NCI-H2081 (cell line): ENCODE results near the gene MAN2A2.

Source experiments
- DNase-seq, 2 experiments: peaks; one replicate each; lab custom pipeline; 2025; lab: John Stamatoyannopoulos, UW

Gene MAN2A2

GRCh38 chr15:90946538-90946937 is 43.4 kb downstream of the MAN2A2 start:
- no peak for DNase-seq

DNA sequence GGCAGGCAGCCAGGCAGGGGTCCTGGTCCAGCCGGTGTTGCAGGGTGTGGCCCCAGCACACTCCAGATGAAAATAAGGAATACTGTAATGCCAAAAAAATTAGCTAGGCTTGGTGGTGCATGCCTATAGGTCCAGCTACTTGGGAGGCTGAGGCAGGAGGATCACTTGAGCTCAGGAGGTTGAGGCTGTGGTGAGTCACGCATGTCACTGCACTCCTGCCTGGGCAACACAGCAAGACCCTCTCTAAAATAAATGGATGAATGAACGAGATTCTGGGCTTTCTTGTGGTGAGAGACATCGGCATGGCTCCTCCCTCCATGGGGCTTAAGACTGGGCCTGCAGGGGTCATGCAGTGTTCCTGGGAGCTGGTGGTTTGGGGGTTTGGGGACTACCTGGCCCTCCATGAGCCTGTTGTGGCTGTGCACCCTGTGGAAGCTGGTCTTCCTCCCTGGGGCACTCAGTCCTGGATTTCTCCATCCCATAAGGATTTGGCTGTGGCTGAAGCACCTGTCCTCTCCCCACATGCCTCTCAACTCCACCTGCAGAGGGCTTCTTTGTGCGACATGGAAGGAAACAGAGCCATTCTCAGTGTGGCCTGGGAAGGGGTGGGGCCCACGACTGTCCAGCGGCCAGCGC is 44.0 kb downstream of the MAN2A2 start:
- DNase-seq: no peak

GRCh38 chr15:90947577-90948357 is 44.7 kb downstream of the MAN2A2 start:
- DNase-seq: no peak

DNA sequence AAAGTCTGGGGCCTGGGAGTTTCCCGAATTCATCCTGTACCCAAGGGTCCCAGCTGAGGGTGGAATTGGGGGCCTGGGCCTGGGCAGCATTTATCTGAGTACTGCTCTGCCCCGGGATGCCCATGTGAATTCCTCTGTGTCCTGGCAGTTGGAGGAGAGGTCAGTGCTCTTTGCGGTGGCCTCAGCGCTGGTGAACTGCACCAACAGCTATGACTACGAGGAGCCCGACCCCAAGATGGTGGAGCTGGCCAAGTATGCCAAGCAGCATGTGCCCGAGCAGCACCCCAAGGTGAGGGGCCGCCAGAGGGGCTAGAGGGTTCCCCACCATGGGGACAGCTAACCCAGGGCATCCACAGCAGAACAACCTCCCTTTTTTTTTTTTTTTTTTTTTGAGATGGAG is 45.4 kb downstream of the MAN2A2 start:
- no peak for DNase-seq

GRCh38 chr15:90949979-90950675 is 47.0 kb downstream of the MAN2A2 start:
- no peak for DNase-seq

DNA sequence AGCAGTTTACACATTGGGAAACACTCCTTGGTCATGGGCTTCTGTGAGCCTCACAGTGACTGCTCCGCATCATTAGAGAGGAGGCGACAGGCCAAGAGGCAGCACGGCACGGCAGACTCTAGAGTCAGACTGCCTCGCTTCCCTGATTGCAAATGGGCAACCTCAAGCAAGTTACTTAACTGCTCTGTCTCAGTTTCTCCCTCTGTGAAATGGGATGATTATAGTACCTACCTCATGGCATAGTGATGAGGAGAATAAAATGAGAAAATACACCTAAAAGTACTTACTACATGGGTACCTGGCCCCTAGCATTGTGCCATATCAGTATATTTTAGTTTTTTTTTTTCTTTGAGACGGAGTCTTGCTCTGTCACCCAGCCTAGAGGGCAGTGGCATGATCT is 47.6 kb downstream of the MAN2A2 start:
- no peak for DNase-seq

DNA sequence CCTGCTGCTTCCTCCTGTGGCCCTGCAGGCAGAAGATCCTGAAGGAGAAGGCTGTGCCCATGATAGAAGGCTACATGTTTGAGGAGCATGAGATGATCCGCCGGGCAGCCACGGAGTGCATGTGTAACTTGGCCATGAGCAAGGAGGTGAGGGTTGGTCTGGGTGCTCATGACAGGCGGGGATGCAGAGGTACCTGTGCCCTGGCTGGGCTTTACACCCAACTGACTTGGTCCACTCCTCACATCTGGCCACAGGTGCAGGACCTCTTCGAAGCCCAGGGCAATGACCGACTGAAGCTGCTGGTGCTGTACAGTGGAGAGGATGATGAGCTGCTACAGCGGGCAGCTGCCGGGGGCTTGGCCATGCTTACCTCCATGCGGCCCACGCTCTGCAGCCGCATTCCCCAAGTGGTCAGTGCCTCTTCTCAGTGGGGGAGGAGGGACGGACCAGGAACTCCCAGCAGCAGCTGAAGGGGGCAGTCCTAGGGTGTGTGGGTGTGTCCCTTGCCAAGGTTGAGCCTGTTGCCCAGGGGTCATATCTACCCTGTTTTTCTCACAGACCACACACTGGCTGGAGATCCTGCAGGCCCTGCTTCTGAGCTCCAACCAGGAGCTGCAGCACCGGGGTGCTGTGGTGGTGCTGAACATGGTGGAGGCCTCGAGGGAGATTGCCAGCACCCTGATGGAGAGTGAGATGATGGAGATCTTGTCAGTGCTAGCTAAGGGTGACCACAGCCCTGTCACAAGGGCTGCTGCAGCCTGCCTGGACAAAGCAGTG is 50.0 kb downstream of the MAN2A2 start:
- no peak for DNase-seq

DNA sequence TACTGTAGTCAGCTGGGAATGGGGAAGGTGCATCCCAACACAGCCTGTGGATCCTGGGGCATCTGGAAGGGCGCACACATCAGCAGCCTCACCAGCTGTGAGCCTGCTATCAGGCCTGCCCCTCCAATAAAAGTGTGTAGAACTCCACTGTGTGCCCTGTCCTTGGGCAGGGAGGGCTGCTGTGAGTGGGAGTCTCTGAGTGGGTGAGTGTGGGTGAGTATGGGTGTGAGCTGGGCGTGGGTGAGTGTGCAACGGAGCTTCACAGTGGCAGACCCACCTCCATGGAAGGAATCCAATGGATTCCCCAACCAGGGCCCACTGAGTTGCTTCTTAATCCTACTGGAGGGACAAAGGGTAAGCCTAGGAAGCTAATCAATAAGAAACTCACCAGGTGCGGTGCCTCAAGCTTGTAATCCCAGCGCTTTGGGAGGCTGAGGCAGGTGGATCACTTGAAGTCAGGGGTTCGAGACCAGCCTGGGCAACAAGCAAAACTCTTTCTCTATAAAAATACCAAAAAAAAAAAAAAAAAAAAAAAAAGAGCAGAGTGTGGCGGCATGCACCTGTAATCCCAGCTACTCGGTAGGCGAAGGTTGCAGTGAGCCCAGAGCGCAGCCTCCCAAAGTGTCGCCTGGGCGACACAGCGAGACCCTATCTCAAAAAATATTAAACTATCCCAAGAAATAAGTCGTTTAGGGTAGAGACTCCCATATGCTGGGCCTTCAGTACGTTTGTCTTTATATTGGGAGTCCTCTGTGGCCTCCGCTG is 51.0 kb downstream of the MAN2A2 start:
- no peak for DNase-seq

DNA sequence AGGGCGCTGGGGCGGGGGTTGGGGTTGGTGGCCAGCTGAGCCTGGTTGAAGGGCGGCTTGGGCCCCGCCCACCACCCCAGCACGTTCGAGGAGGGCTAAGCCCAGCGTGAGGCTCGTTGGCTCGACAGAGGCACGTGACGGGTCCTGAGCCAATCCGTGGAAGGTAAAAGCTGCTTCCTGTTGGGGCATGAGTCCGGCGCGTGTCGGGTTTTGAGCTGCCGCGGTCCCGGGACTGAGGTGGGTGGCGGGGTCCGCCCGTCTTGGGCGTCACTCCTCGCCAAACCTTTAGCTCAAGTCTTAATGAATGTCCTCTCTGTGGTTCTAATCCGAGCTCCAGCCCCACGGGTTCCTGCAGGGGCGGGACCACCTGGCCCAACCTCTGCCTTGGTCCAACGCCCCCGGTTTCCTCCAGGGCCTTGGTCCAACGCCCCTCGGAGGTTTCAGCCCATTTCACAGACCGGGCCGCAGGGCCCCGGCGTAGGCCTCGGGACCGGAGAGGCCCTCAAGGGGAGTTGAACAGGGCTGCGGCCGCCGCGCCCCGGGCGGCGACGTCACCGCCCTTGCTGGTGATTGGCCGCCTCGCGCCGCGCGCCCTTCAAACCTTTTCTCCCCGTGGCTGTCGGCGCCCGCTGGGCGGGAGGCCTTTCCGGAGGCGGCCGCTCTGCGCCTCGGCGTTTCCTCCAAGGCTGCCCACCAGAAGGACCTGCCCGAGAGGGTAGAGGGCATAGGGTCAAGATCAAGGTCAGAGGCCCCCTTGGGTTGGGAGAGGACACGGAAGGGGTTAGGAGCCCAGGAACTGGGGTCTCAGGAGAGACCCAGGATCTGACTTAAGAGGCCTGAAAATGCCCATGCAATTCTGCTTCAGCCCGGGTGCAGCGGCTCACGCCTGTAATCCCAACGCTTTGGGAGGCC is 51.9 kb downstream of the MAN2A2 start, which contains the start of gene RCCD1:
Gene RCCD1 (plus strand): TSS at position 173 of the 912 bp plus-strand sequence. CDS start 1,851 bp downstream, outside the sequence.
- peak; percentile 93 to 95 for DNase-seq

- DNase-seq: peak; percentile 70 to 86
These were observed 52.6 kb downstream of the MAN2A2 start for GRCh38 chr15:90955624-90956273.

- DNase-seq: peak; percentile 75 to 78
These were observed 53.4 kb downstream of the MAN2A2 start for GRCh38 chr15:90956274-90957030.

DNA sequence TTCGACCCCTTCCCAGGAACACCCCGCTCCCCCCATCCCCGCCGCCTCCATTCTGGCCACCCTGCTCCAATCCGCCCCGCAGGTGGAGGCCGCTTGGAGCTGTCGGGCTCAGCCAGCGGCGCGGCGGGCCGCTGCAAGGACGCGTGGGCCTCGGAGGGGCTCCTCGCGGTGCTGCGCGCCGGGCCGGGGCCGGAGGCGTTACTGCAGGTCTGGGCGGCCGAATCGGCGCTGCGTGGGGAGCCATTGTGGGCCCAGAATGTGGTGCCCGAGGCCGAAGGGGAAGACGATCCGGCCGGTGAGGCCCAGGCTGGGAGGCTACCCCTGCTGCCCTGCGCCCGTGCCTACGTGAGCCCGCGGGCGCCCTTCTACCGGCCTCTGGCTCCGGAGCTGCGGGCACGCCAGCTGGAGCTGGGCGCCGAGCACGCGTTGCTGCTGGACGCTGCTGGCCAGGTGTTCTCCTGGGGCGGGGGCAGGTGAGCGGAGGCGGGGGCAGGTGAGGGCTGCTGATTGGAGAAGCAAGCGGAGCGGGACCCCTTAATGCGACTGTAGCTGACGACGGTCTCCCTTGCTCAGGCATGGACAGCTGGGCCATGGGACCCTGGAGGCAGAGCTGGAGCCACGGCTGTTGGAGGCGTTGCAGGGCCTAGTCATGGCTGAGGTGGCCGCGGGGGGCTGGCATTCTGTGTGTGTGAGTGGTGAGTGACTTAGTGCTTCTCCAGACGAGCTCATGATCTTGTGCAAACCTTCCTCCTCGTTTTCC is 54.1 kb downstream of the MAN2A2 start:
- DNase-seq: peak in 1 of 2 experiments; percentile 30

DNA sequence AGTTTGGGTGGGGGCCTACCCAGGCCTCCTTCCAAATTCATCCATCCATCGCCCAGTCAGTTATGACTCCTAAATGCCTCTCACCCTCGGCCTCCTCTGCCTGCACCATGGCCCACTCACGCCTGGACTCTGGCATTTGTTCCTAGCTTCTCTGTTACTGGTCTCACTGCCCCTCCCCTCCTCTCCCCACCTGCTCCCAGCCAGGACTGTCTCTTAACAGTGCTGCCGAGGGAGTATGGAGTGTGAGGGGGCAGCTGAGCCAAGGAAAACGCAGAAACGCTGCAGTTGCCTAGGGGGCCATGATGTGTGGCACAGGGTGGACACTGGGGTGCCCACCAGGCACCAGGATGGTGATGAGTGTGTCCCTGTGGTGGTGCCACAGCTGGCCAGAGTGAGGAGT is 54.7 kb downstream of the MAN2A2 start:
- peak in 1 of 2 experiments; percentile 16 for DNase-seq

GRCh38 chr15:90959028-90959595 is 56.0 kb downstream of the MAN2A2 start:
- no peak for DNase-seq

DNA sequence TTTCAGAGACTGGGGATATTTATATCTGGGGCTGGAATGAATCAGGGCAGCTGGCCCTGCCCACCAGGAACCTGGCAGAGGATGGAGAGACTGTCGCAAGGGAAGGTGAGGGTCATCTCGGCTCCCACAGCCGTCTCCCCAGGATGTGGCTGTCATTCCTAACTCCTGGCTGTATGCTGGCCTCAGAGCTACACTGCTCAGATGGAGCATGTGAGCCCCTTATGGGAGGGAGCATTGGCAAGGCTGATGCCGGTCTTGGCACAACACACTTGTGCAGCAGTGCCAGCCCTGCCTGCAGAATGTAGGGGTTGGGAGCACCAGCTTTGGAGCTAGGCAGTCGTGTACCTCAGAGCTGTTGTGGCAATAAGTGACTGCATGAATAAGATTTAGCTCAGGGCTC is 56.8 kb downstream of the MAN2A2 start:
- no peak for DNase-seq

DNA sequence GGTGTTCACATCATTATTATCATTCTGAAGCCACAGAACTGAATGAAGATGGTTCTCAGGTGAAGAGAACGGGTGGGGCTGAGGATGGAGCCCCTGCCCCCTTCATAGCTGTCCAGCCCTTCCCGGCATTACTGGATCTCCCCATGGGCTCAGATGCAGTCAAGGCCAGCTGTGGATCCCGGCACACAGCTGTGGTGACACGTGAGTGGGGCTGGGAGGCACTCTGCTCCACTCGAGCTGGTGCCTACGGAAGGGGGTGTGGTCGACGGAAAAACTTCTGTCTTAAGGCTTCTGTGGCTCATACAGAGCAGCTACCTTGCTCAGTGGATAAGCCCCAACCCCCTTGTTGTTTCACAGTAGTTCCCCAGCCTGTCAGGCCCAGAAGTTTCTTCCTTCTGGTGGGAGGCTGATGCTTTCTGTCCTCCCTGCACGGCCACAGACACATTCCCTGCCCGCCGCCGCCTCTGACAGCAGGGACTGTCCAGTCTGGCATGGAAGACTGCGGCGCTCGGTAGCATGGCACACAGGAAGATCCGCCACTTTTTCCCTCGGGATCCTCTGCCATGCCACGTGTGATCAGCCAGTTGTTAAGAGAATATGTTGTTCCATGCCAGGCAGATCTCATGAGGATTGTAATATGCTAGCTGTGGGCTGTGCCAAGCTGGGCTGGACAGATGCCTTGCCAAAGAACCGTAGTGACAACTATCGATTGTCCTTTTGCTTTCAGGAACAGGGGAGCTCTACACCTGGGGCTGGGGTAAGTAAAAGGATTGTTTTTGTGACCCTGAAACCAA is 57.4 kb downstream of the MAN2A2 start:
- DNase-seq: no peak

- no peak for DNase-seq
These were observed 58.9 kb downstream of the MAN2A2 start for GRCh38 chr15:90962021-90962420.
